ENCODE data around the gene ZSCAN5A. TPM values are rescaled to one million over a fixed set of nuclear protein-coding genes. Genes with fewer than 3 reads are reported as not detected.
"Not testable (repeated sequence)": the region's sequence is repeated elsewhere in the genome, so short reads cannot be mapped to it uniquely, and the experiment has no call there.

ZSCAN5A gene
- polyA plus RNA-seq, 10 donors: 5.1 to 9.2 (median 7.0) TPM

- no peak for DNase-seq
Measured at GRCh38 chr19:56211718-56212117, 102.9 kb downstream of the ZSCAN5A start.

- not testable (repeated sequence) for DNase-seq
Measured at GRCh38 chr19:56210036-56210435, 104.6 kb downstream of the ZSCAN5A start.

- DNase-seq: no peak
Measured at GRCh38 chr19:56209091-56209490, 105.5 kb downstream of the ZSCAN5A start.

GRCh38 chr19:56207581-56207980, 107.1 kb downstream of the ZSCAN5A start:
- DNase-seq: not testable (repeated sequence)

- DNase-seq: no peak
Measured at GRCh38 chr19:56201973-56202372, 112.7 kb downstream of the ZSCAN5A start, which contains the start of gene ZSCAN5C. ZSCAN5C (plus strand) TSS chr19:56202273; CDS start chr19:56205914, 3,641 bp downstream.

GRCh38 chr19:56199687-56200086, 115.0 kb downstream of the ZSCAN5A start:
- DNase-seq: no peak

- DNase-seq: not testable (repeated sequence)
Measured at GRCh38 chr19:56197646-56198045, 117.0 kb downstream of the ZSCAN5A start, which contains the start of gene ZSCAN5B. ZSCAN5B (minus strand) TSS chr19:56197783; CDS start chr19:56193052, 4,731 bp downstream.

GRCh38 chr19:56193981-56194640, 120.5 kb downstream of the ZSCAN5A start:
- DNase-seq: no peak

- no peak for DNase-seq
Measured at GRCh38 chr19:56191711-56192110, 122.9 kb downstream of the ZSCAN5A start.

- DNase-seq: no peak
Measured at GRCh38 chr19:56191115-56191514, 123.5 kb downstream of the ZSCAN5A start.

GRCh38 chr19:56189785-56190184, 124.9 kb downstream of the ZSCAN5A start:
- no peak for DNase-seq

GRCh38 chr19:56177564-56178243, 136.9 kb downstream of the ZSCAN5A start:
- no peak for DNase-seq

GRCh38 chr19:56176881-56177280, 137.8 kb downstream of the ZSCAN5A start:
- no peak for DNase-seq

GRCh38 chr19:56176310-56176709, 138.3 kb downstream of the ZSCAN5A start:
- not testable (repeated sequence) for DNase-seq

- DNase-seq: not testable (repeated sequence)
Measured at GRCh38 chr19:56175861-56176307, 138.8 kb downstream of the ZSCAN5A start, which contains the start of gene GALP. GALP (plus strand) TSS chr19:56176008; CDS start chr19:56177109, 1,101 bp downstream.

- DNase-seq: no peak
Measured at GRCh38 chr19:56174550-56174949, 140.1 kb downstream of the ZSCAN5A start.

GRCh38 chr19:56174086-56174485, 140.6 kb downstream of the ZSCAN5A start:
- DNase-seq: no peak

Other genes starting within 250 kb of the ZSCAN5A start
- 10 to 100 TPM; 16.0 to 27.3 (median 18.9) TPM for gene ZNF787, start 193.5 kb downstream of the ZSCAN5A start, polyA plus RNA-seq (ENCODE audit: insufficient read length in 10 of 10)
- gene ZNF444, start 173.6 kb downstream of the ZSCAN5A start, polyA plus RNA-seq (ENCODE audit: insufficient read length in 10 of 10): 10 to 100 TPM; 12.1 to 19.4 (median 15.5) TPM
- not detected for gene GALP, start 138.8 kb downstream of the ZSCAN5A start, polyA plus RNA-seq (ENCODE audit: insufficient read length in 10 of 10)
- gene ZSCAN5B, start 117.1 kb downstream of the ZSCAN5A start, polyA plus RNA-seq (ENCODE audit: insufficient read length in 10 of 10): not detected
- not detected for gene ZSCAN5C, start 112.6 kb downstream of the ZSCAN5A start, polyA plus RNA-seq (ENCODE audit: insufficient read length in 10 of 10)
- gene EDDM13, start 42.1 kb downstream of the ZSCAN5A start, polyA plus RNA-seq (ENCODE audit: insufficient read length in 10 of 10): 1 to 10 TPM in 7 of 10 donors, under 1 TPM in 3; 0.44 to 2.7 (median 1.3) TPM
- 1 to 10 TPM; 3.6 to 6.5 (median 5.2) TPM for gene ZNF582, start 78.7 kb upstream of the ZSCAN5A start, polyA plus RNA-seq (ENCODE audit: insufficient read length in 10 of 10)
- 10 to 100 TPM in 1 of 10 donors, 1 to 10 TPM in 9; 6.2 to 10.5 (median 7.3) TPM for gene ZNF583, start 89.5 kb upstream of the ZSCAN5A start, polyA plus RNA-seq (ENCODE audit: insufficient read length in 10 of 10)
- 10 to 100 TPM in 6 of 10 donors, 1 to 10 TPM in 4; 6.6 to 16.7 (median 11.1) TPM for gene ZNF667, start 162.5 kb upstream of the ZSCAN5A start, polyA plus RNA-seq (ENCODE audit: insufficient read length in 10 of 10)
- 10 to 100 TPM in 7 of 10 donors, 1 to 10 TPM in 3; 8.0 to 23.6 (median 13.0) TPM for gene ZNF471, start 193.0 kb upstream of the ZSCAN5A start, polyA plus RNA-seq (ENCODE audit: insufficient read length in 10 of 10)
- gene ZFP28, start 224.1 kb upstream of the ZSCAN5A start, polyA plus RNA-seq (ENCODE audit: insufficient read length in 10 of 10): 10 to 100 TPM in 5 of 10 donors, 1 to 10 TPM in 5; 7.4 to 13.5 (median 10.6) TPM